GM18520 (cell line): Measurements from ENCODE around the gene ARF1.

Source experiments
- ATAC-seq: cut with Tn5 transposase; IDR thresholded peaks from one replicate; pipeline ENCODE4 v1.9.1; 2021; ENCODE audit not compliant: unreplicated experiment

Gene ARF1

GRCh38 chr1:228146417-228147150 lies 64.1 kb downstream of the ARF1 start:
- no peak for ATAC-seq

GRCh38 chr1:228147151-228147693 lies 64.7 kb downstream of the ARF1 start:
- ATAC-seq, result no peak

DNA sequence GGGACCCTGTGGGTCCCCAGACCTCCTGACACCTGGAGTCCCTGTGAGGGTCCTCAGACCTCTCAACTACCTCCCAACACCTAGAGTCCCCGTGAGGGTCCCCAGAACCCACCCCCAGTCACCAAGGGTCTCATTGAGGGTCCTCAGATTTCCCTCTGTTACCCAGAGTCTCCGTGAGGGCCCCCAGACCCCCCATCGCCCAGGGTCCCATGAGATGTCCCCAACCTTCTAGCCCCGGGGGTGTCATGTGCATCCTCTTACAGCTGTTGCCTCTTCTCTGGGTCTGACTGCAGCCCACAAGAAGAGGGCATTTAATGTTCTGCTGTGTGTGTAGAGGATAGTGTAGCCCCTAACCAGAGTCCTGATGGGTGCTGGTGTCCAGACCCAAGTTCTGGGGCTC lies 65.3 kb downstream of the ARF1 start:
- no peak for ATAC-seq

GRCh38 chr1:228148196-228148861 lies 65.8 kb downstream of the ARF1 start:
- no peak for ATAC-seq
